ENCODE data around the gene FOXC2. TPM values are rescaled to one million over a fixed set of nuclear protein-coding genes. Genes with fewer than 3 reads are reported as not detected.

The FOXC2 gene
- total and polyA plus RNA-seq, 2 of the 13 experiments (the other 11 are each of a cell fraction or from before 2014, with no cell fraction given), result not detected

- ATAC-seq (no peak), DNase-seq (ENCODE audit: low spot score) (no peak), FAIRE-seq (no peak)
- 91% methylated on average over 19 of the region's 21 CpGs for WGBS (ENCODE audit: low lambda C conversion rate)
- TF ChIP-seq KMT2B (CRISPR knock-in tag; IDR thresholded peaks at IDR 0.05) (no peak), PBX2 (CRISPR knock-in tag; IDR thresholded peaks at IDR 0.05) (no peak), BCL3 (CRISPR knock-in tag; IDR thresholded peaks at IDR 0.05) (no peak), HNRNPLL (IDR thresholded peaks at IDR 0.05; ENCODE audit: low read depth, low read length, poor library complexity, severe bottlenecking) (no peak), ZZZ3 (CRISPR knock-in tag; IDR thresholded peaks at IDR 0.05; ENCODE audit: borderline replicate concordance) (no peak), ZNF556 (CRISPR knock-in tag; IDR thresholded peaks at IDR 0.05; ENCODE audit: borderline replicate concordance) (no peak), E2F1 (CRISPR knock-in tag; IDR thresholded peaks at IDR 0.05) (no peak), MED13 (CRISPR knock-in tag; IDR thresholded peaks at IDR 0.05) (no peak), ZNF740 (CRISPR knock-in tag; IDR thresholded peaks at IDR 0.05) (no peak), GMEB2 (CRISPR knock-in tag; IDR thresholded peaks at IDR 0.05; ENCODE audit: low read depth) (no peak), SOX6 (IDR thresholded peaks at IDR 0.05) (no peak), SOX6 (CRISPR knock-in tag; IDR thresholded peaks at IDR 0.05) (no peak)
- Histone ChIP-seq H2AFZ (ENCODE audit: low read length) (no peak overlapping the region), H3K27ac (ENCODE audit: extremely low read length, insufficient read depth, low read length) (no peak overlapping the region), H4K20me1 (ENCODE audit: insufficient read depth, low read length) (no peaks in the 10 kb centered on the region), H3K9me3 (ENCODE audit: low read length) (no peaks in the 10 kb centered on the region), H3K4me2 (ENCODE audit: low read depth, low read length) (no peak overlapping the region), H3K79me2 (ENCODE audit: insufficient read depth, low read length) (no peaks in the 10 kb centered on the region), H3K4me3 (replicated peaks in 1 of 3; ENCODE audit: insufficient read depth in 1 of 3, low read depth in 2 of 3, low read length in 3 of 3) (no peak overlapping the region), H3K9ac (ENCODE audit: insufficient read depth, low read depth, low read length) (no peak overlapping the region), H3K36me3 (replicated peaks in 1 of 2; ENCODE audit: control insufficient read depth in 1 of 2, insufficient read depth in 2 of 2, low read length in 2 of 2) (peaks cover 27 to 76% of the 10 kb centered on the region in 2 experiments), H3K4me1 (ENCODE audit: insufficient read depth, low read length) (no peaks in the 10 kb centered on the region), H3K27me3 (ENCODE audit: control insufficient read depth in 1 of 2, insufficient read depth in 2 of 2, low read length in 2 of 2) (no peaks in the 10 kb centered on the region)
- POLR2A ChIA-PET, result no interaction called here
- BruUV-seq (replicated peaks), result no TSS peak
- in situ Hi-C loops (cut with HindIII; ENCODE audit: extremely low pct_ligation_motif_present, low pct_unique_long_range_greater_than_20kb) (no loop called here), intact Hi-C loops (cut with micrococcal nuclease; ENCODE audit: unreplicated experiment) (no loop called here)
- CTCF ChIA-PET (ENCODE audit: low intra/inter-chr PET ratio, low total read pairs), result no interaction called here
These were observed 23.6 kb upstream of the FOXC2 start for GRCh38 chr16:86542756-86543750.
